Skeletal muscle satellite cell (primary cell): Measurements from ENCODE around the gene CUL9.

Experiments used
- H3K27me3 ChIP-seq: 2 replicates; pipeline ENCODE4 v1.7.0; 2013; ENCODE audit warnings: low read length; ENCODE audit not compliant: control insufficient read depth, insufficient read depth
- H3K36me3 ChIP-seq: 2 replicates; pipeline ENCODE4 v1.7.0; 2013; ENCODE audit warnings: mild to moderate bottlenecking, control low read depth, low read length; ENCODE audit not compliant: insufficient read depth
- H3K4me1 ChIP-seq: 2 replicates; pipeline ENCODE4 v1.7.0; 2013; ENCODE audit warnings: low read length; ENCODE audit not compliant: control insufficient read depth, insufficient read depth
- H3K4me2 ChIP-seq: 2 replicates; pipeline ENCODE4 v1.7.0; 2013; ENCODE audit warnings: mild to moderate bottlenecking, low read length
- H3K4me3 ChIP-seq: 2 replicates; pipeline ENCODE4 v1.7.0; 2013; ENCODE audit warnings: low read length
- H3K9ac ChIP-seq: 2 replicates; pipeline ENCODE4 v1.7.0; 2013; ENCODE audit warnings: mild to moderate bottlenecking, low read depth, low read length, moderate library complexity
- H3K9me3 ChIP-seq: replicated peaks from 2 replicates; pipeline ENCODE4 v1.7.0; 2013; ENCODE audit warnings: mild to moderate bottlenecking, control low read depth, low read length

Gene CUL9

GRCh38 chr6:43149265-43149664 lies 32.7 kb upstream of the CUL9 start:
- H3K9me3 ChIP-seq, result no peaks in the 10 kb centered on the region
- H3K27me3 ChIP-seq, result no peaks in the 10 kb centered on the region
- peaks cover 10% of the 10 kb centered on the region for H3K36me3 ChIP-seq
- H3K4me2 ChIP-seq, result no peak overlapping the region
- H3K4me1 ChIP-seq, result no peaks in the 10 kb centered on the region
- no peak overlapping the region for H3K4me3 ChIP-seq
- no peak overlapping the region for H3K9ac ChIP-seq

GRCh38 chr6:43150051-43150751 lies 31.8 kb upstream of the CUL9 start:
- Histone ChIP-seq H3K4me3 (no peak overlapping the region), H3K27me3 (no peaks in the 10 kb centered on the region), H3K9ac (no peak overlapping the region), H3K9me3 (no peaks in the 10 kb centered on the region), H3K36me3 (peaks cover 7% of the 10 kb centered on the region), H3K4me1 (no peaks in the 10 kb centered on the region), H3K4me2 (no peak overlapping the region)

GRCh38 chr6:43159599-43159998 lies 22.4 kb upstream of the CUL9 start:
- Histone ChIP-seq H3K9me3 (no peaks in the 10 kb centered on the region), H3K9ac (no peak overlapping the region), H3K4me3 (no peak overlapping the region), H3K36me3 (peaks cover 5% of the 10 kb centered on the region), H3K4me2 (no peak overlapping the region), H3K27me3 (no peaks in the 10 kb centered on the region), H3K4me1 (no peaks in the 10 kb centered on the region)

GRCh38 chr6:43163899-43164298 lies 18.1 kb upstream of the CUL9 start:
- H3K9ac ChIP-seq, result no peak overlapping the region
- H3K4me1 ChIP-seq, result no peaks in the 10 kb centered on the region
- H3K4me3 ChIP-seq, result no peak overlapping the region

GRCh38 chr6:43170417-43170930 lies 11.5 kb upstream of the CUL9 start:
- Histone ChIP-seq H3K4me2 (peak overlapping the region; percentile 95), H3K4me1 (peaks cover 21% of the 10 kb centered on the region), H3K36me3 (peaks cover 11% of the 10 kb centered on the region), H3K4me3 (peak overlapping the region; percentile 76), H3K27me3 (no peaks in the 10 kb centered on the region), H3K9me3 (no peaks in the 10 kb centered on the region), H3K9ac (peak overlapping the region; percentile 84)

More at GRCh38 chr6:43163899-43164298, 18.1 kb upstream of the CUL9 start:
- no peaks in the 10 kb centered on the region for H3K9me3 ChIP-seq
- H3K4me2 ChIP-seq, result no peak overlapping the region
- H3K27me3 ChIP-seq, result no peaks in the 10 kb centered on the region
- H3K36me3 ChIP-seq, result peaks cover 5% of the 10 kb centered on the region

GRCh38 chr6:43170931-43171706 lies 10.9 kb upstream of the CUL9 start, which contains the start of gene SRF:
TSS of gene SRF (plus strand) at chr6:43171269. CDS start at chr6:43171657, 388 bp downstream.
- peak within 1 kb of the TSS; percentile 94 for H3K9ac ChIP-seq
- peaks cover 17% of the 10 kb centered on the region for H3K36me3 ChIP-seq
- peaks cover 27% of the 10 kb centered on the region for H3K4me1 ChIP-seq
- peak within 1 kb of the TSS; percentile 97 for H3K4me2 ChIP-seq
- no peaks in the 10 kb centered on the region for H3K9me3 ChIP-seq
- no peaks in the 10 kb centered on the region for H3K27me3 ChIP-seq
- peak within 1 kb of the TSS; percentile 94 for H3K4me3 ChIP-seq

DNA sequence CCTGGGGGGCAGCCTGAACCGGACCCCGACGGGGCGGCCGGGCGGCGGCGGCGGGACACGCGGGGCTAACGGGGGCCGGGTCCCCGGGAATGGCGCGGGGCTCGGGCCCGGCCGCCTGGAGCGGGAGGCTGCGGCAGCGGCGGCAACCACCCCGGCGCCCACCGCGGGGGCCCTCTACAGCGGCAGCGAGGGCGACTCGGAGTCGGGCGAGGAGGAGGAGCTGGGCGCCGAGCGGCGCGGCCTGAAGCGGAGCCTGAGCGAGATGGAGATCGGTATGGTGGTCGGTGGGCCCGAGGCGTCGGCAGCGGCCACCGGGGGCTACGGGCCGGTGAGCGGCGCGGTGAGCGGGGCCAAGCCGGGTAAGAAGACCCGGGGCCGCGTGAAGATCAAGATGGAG lies 10.3 kb upstream of the CUL9 start:
- Histone ChIP-seq H3K4me3 (peak overlapping the region; percentile 94), H3K4me2 (peak overlapping the region; percentile 97), H3K36me3 (peaks cover 23% of the 10 kb centered on the region), H3K9me3 (no peaks in the 10 kb centered on the region), H3K9ac (peak overlapping the region; percentile 94), H3K4me1 (peaks cover 28% of the 10 kb centered on the region), H3K27me3 (no peaks in the 10 kb centered on the region)

DNA sequence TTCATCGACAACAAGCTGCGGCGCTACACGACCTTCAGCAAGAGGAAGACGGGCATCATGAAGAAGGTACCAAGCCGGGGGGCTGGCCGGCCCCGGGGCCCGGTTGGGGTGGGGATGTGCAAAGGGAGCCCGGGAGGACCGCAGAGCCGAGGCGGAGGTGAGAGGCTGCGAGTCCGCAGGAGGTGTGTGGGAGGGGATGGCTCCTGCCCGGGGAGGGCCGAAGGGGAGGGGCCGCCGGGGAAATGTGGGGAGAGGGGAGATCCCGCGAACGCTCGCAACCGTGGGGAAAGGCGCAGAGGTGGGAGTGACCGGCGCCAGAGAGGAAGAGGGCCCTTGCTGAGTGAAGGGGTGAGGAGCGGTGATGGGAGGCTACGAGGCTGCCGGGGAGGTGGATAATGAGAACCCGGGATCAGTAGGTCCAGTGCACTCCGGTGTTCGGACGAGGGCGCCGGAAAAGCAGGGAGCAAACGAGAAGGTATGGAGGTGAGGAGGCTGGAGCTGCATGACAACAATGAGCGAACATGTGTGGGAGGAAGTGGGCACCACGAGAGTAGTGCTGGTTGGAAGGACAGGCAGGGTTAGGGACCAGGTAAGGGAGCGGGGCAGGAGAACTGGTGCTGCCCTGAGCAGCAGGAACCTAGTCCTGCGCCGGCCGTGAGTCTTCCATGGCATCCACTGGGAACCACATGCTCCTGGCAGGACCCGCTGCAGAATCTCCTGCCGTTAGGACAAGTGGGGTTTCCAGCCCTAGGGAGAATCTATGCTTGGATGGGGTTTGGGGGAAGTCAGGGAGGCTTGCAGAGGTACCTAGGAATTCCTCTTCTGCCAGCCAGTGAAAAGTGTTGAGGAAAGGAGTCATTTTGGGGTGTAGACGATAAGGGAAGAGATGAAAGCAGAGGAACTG lies 9.6 kb upstream of the CUL9 start:
- Histone ChIP-seq H3K4me2 (peak overlapping the region; percentile 97), H3K36me3 (peaks cover 26% of the 10 kb centered on the region), H3K4me1 (peaks cover 28% of the 10 kb centered on the region), H3K4me3 (peak overlapping the region; percentile 94), H3K27me3 (no peaks in the 10 kb centered on the region), H3K9ac (peak overlapping the region; percentile 94), H3K9me3 (no peaks in the 10 kb centered on the region)

- Histone ChIP-seq H3K9me3 (no peaks in the 10 kb centered on the region), H3K4me3 (peak overlapping the region; percentile 94), H3K4me1 (peaks cover 28% of the 10 kb centered on the region), H3K27me3 (no peaks in the 10 kb centered on the region), H3K9ac (peak overlapping the region; percentile 94), H3K4me2 (peak overlapping the region; percentile 97), H3K36me3 (peaks cover 35% of the 10 kb centered on the region)
These were observed 8.3 kb upstream of the CUL9 start for GRCh38 chr6:43173591-43174262.

GRCh38 chr6:43174263-43175112 lies 7.5 kb upstream of the CUL9 start:
- peak overlapping the region; percentile 94 for H3K9ac ChIP-seq
- H3K4me2 ChIP-seq, result peak overlapping the region; percentile 97
- no peaks in the 10 kb centered on the region for H3K27me3 ChIP-seq
- no peaks in the 10 kb centered on the region for H3K9me3 ChIP-seq
- peak overlapping the region; percentile 94 for H3K4me3 ChIP-seq
- peaks cover 28% of the 10 kb centered on the region for H3K4me1 ChIP-seq
- H3K36me3 ChIP-seq, result peaks cover 42% of the 10 kb centered on the region
